Colon (tissue), 2 donors: Measurements from ENCODE around the gene ZMYND11.
"Not testable (repeated sequence)": the region's sequence is repeated elsewhere in the genome, so short reads cannot be mapped to it uniquely, and the experiment has no call there.

Experiments used
- FAIRE-seq: peaks from 2 replicates; lab custom pipeline; 2012; peaks lifted over from hg19 to GRCh38; lab: Jason Lieb, UNC
- donor health status: control.
- donor health status: control.

The ZMYND11 gene

DNA sequence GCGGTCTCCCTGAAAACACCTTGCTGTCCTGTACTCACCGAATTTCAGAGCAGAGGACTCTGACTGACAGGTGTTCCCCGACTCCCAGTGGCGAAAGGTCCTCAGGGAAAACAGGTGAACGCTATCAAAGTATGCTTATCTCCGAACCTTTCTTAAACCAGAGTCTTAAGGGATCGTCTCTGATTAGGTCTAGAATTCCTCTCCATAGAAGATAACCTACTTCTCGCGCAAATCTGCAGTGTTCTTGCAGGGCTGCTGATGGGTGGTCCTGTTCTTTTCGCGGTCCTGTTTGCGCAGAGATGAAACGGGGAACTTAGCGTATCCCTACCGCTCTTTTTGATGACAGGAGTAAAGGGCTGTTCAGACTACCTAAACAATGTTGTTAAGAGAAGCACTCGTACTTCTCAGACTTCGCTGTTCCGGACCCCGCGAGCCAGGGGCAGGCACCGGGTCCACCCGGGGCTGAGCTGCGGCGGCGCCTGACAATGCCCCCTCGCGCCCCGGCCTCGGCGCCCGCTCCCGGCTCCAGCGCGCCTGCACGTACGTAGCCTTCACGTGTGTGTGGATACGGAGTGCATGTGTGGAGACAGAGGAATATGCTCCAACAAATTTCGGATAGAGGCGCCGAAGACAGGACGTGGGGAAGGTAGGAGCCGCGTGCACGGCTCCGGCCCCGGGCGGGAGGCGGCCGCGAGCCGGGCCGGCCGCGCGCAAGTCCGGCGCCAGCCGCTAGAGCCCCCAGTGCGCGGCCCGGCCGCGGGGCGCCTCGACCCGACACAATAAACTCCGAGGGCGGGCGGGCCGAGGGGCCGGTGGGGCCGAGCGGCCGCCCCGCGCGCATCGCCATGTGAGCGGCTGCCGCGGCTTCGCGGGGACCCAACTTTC, 766 bp upstream of the ZMYND11 start:
- FAIRE-seq, result no peak

DNA sequence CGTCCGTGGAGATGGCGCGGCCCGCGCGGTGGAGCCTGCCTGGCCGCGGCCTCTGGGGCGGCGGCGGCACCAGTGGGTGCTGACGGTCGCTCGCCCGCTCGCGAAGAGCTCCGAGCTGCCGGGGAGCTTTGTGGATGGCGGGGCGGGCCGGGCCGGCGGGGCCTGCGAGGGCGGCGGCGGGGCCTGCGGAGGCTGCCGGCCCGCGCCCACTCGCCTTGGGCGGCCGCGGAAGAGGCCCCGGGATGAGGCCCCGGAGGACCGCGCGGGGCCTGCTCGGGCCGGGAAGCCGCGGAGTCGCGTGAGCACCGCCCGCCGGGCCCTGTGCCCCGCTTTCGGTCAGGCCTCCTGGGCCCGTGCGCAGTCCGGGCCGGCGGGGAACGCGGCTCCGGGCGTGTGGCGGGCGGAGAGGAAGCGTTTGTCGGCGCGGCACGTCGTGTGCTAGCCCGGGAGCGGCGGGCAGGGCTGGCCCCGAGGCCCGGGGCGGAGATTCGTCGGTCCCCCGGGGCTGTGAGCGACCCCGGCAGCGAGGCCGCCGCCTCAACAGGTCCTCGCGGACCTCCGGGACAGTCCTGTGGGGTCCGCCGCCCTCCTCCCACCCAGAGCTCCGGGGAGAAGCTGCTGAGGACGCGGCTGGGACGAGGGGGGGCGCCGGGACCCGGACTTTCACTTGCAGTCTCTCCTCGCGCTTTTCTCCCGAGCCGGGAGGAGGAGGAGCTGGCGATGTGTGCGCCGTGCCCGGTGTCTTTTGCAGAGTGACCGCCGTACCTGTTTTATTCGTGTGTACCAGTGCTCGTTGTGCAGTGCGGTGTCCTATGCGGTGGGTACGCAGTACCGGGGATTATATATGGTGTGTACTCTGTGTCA, 578 bp downstream of the ZMYND11 start:
- no peak for FAIRE-seq

DNA sequence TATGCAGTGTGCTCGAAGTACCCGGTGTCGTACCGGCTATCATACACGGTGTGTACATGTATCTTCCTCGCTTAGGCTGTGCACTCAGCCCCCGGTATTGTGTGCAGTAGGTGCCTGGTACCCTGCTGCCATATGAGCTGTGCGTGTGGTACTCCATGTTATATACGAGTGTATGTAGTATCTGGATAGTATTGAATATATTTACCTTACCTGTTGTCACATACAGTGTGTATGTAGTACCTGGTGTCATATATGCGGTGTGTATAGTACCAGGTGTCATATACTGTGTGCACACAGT, 1.2 kb downstream of the ZMYND11 start:
- FAIRE-seq, result no peak

DNA sequence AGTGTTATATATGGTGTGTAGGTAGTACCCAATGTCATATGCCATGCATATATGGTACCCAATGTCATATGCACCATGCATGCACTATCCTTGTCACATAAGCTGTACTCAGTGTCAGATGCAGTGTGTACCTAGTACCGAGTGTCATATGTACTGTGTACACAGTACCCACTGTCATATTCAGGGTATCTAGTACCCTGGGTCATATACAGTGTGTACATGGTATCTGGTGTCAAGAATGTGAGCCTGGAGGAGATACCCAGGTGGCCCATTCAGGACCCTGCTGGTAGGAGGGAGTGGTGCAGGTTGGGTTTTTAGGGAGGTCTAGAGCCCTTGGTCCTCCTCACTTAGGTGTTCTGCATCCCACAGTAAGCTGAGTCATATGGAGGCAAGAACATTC, 1.8 kb downstream of the ZMYND11 start:
- FAIRE-seq, result no peak

DNA sequence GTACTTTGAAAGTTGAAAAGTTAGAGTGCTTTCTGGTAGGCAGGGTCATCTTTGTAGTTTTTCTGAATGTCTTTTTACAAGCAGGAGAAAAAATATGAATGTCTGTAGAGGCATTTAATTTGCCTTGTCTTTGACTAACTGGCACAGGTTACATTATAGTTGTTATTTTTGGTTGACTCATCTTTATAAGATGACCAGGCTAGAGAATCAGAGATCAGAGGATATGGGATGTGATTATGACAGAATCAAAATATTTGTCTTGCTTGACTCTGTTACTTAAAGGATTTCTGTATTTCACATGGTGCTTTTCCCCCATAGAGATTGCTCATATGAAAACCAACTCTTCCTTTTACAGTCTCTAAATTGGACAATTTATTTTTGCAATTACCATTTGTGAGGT, 2.4 kb downstream of the ZMYND11 start:
- no peak for FAIRE-seq

DNA sequence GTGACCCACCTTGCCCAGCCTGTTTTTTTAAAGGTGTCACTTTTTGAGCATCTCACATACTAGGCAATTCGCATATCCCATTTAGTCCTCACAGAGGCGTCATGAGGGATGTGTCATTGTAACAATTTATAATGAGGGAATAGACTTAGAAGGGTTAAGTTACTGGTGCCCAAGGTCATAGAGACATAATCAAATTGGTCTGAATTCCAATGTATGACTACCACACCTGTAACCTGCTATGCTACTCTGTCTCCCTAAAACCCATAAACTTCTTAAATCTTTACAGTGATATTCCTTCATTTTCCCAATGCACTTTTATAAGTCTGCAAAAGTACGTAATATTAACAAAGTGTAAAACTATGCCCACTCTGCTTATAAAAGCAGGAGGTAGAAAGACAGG, 7.1 kb downstream of the ZMYND11 start:
- FAIRE-seq, result no peak

DNA sequence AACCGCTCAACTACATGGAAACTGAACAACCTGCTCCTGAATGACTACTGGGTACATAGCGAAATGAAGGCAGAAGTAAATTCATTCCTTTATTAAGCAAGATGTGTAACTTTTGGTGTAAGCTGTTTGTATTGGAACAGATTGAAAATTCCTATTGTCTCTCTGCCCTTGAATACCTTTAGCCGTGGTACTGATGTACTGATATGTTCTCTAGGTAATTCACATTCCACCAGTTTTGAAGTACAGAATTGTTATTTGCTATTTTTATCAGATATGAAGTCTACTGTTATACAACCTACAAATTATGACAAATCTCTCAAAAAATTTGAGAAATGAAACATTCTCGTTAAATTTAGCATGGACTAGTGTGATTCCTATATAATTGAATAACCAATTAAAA, 17.7 kb downstream of the ZMYND11 start:
- no peak for FAIRE-seq

DNA sequence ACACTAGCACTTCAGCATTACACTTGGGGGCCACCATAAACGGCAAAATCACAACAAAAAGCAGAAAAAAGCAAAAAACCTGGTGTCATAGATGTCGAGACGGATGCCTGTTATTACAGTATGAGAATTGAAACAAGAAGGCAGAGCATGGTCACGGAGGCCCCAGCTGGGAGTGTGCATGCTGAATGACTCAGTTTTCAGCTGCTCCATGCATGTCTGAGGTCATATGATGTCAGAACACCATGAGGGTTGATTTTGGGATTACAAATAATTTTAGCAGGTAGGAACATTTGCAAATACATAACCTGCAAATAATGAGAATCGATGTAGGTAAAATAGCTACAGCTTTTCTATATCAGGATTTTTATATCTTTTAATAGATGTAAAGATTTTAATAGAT, 19.1 kb downstream of the ZMYND11 start:
- FAIRE-seq, result no peak

DNA sequence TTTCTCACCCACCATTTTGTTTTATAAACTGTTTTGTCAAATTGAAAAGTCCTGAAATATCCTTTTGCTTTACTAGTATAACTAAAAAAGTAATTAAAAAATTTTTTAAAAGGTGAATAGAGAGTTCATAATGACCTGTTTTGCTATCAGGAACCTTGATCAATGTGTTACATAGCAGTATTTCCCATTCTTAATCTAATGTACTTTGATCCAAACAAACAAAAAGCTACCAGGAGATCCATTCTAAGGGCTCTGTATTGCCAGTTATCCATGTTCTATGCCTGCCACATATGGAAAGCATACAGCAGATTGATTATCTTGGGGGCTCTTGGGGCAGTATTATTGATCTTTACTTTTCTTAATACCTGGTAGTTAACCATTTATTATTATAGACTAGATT, 32.1 kb downstream of the ZMYND11 start:
- no peak for FAIRE-seq

DNA sequence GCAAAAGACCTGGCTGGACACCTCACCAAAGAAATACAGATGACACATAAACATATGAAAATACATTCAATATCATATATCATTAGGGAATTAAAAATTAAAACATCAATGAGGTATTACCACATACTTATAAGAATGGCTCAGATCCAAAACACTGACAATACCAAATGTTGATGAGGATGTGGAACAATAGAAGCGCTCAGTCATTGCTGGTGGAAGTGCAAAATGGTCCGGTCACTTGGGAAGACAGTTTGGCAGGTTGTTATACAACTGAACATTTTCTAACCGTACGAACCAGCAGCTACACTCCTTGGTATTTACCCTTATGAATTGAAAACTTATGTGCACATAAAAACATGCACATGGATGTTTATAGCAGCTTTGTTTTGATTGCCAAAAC, 38.5 kb downstream of the ZMYND11 start:
- FAIRE-seq, result no peak

DNA sequence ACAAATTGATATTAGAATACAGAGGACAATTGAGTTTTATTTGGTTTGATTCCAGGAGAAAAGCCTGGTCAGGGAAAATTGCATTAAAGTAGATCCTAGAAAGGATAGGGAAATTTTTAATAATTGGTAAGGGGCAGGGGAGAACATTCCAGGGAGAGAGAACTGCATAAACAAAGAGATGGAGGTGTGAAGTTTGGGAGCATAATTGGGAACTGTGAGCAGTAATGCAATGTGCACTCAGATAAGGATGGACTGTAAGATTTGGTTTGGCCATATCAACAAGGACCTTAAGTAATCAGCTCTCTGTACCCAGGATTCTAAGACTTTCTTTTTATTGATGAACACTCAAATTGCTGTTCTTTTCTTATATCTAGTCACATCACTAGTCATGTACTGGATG, 41.4 kb downstream of the ZMYND11 start:
- no peak for FAIRE-seq

DNA sequence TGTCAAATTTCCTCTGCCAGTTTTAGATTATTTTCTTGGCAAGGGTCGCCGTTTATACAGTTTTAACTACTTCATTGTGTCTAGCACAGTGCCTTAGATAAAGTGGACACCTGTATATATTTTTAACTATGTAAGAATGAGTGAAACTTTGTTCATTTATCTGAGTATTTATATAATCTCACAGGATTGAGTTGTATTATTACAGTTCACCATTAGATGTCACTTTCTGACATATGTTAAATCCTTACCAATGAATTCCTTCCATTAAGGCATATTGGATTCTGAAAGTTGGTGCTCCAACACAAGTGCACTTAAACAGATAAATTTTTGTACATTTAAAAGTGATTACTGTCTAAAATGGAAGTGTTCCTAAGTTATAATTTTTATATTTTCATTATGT, 43.0 kb downstream of the ZMYND11 start:
- FAIRE-seq, result no peak

DNA sequence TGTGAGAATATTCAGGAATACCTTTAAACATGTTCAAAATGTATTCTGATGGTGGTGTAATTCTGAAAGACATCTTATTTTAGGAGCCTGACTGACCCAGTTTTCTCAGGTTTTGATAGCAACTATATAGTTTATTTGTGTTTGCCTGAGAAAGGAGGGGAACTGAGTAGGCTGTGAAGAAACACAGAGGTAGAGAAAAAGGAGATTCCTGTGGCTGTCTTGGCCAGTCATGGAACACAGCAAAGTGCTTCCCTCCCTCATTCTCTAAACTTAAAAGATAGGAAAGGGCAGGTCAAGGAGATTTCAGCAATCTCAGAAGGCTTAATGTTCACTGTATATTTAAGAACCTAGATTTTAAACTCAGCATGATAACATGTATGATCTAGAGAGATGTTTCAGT, 43.5 kb downstream of the ZMYND11 start:
- no peak for FAIRE-seq

DNA sequence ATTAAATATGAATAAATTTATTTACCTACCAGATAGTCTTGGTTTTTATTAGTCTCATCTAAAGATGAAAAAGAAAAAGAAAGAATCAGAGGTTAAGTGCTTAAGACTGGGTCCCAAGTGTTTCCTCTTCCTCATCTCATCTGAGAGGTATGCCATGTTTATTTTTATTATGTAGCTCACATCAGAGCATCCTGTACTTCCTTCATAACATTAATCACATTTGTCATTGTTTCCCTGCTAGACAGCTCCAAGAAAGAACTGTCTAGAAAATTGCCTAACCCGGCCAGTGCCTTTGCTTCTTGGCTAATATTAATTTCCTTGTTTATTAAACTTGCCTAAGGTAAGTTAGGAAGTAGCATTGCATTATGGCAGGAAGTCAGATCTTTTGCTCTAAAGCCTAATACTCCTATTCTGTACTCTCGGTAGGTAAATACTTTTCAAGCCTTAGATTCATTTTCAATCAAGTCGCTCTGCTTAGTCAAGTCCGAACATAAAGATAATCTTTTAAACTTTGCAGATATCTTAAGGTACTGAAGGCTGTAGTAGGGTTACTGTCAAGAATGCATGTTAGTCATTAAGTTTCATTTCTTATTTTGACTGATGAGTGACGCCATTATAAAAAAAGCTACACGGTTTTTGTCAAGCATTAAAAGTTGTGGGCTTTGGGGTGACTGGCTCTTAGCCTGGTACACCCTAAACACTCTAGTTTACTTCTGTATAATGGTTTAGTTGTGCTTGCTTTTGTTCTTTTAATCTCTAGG, 47.4 kb downstream of the ZMYND11 start:
- no peak for FAIRE-seq

DNA sequence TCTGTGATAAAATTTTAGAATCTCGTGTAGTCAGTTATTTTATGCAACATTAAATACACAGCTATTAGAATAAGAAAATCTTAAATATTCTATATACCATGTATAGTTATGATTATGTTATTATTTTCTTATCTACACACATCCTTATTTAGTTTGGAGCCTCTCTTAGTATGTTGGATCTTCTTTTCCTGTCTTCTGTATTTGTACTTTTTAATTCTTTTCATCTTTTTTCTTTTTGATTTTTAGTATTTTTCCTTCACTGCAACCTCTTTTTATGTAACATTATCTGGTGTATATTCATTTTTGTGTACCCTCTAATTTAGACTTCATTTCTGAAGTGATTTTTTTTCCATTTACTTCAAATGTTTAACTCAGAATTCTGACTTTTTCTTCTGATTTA, 48.9 kb downstream of the ZMYND11 start:
- no peak for FAIRE-seq

DNA sequence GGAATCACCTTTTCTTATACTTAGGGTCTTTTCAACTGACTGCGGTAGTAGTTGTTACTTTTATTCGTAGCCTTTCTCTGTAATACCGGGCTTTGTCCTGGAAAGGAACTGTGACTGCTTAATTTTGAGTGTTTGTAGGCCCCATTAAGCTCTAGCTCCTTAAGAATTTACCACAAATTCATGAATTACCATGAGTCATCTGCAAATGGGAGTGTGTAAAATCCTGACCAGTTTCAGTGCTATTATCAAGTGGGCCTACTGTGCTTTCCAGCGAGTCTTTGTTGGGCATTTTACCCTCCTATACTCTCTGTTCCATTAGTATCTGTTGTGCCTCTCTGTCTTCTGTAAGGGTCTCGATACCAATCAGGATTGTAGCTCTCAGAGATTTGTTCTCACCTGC, 49.7 kb downstream of the ZMYND11 start:
- FAIRE-seq, result no peak

DNA sequence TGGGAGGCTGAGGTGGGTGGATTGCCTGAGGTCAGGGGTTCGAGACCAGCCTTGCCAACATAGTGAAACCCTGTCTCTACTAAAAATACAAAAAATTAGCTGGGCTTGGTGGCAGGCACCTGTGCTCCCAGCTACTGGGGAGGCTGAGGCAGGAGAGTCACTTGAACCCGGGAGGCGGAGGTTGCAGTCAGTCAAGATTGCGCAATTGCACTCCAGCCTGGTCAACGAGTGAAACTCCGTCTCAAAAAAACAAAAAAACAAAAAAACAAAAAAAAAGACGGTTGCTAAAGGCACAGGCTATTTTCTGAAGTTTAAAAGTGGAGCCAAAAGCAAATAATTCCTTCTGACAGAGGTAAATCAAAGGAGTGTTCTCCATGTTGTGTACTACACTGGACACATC, 50.3 kb downstream of the ZMYND11 start:
- not testable (repeated sequence) for FAIRE-seq

DNA sequence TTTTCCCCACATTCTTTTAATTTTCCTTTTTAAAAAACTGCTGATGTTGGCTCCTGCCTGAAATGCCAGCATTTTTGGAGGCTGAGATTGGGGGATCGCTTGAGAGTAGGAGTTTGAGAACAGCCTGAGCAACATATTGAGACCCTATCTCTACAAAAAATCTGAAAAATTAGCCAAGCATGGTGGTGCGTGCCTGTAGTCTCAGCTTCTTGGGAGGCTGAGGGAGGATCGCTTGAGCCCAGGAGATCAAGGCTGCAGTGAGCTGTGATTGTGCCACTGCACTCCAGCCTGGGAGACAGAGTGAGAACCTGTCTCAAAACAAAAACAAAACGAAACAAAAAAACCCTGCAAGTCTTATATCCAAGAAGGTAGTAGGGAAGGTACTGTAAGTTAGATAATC, 51.7 kb downstream of the ZMYND11 start:
- FAIRE-seq, result no peak

DNA sequence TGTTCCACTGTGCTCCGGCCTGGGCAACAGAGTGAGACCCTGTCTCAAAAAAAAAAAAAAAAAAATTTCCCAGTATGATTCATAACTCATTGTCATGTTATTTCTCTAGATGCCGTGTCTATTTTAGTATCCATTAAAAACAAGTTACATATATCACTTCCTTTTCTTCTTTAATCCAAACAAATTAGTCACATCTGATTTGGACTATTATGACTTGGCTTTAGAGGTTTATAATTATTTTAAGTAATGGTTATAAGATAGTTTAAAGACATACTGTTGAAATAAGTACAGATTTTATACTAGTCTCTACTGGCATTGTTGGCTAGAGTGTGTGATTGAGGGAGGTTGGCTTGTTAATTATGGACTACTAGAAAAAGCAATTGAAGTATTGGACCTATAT, 53.3 kb downstream of the ZMYND11 start:
- no peak for FAIRE-seq

DNA sequence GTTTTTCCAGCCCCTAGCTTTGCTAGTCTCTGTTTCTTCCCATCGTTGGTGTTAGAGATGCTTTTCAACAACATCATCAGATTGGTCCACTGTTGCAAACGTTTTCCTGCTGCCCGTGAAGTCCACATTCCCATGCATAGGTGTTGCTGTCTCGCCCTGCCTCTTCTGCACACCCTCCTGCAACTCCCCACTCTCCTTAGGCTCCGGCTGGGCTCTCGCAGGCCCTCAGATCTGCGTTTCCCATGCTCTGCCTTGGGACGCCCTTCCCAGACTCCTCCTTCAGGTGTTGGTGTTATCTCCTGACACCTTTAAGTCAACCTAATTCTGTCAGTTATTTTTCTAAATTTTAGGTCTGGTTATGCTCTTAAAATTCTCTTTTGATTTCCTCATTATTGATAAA, 55.0 kb downstream of the ZMYND11 start:
- FAIRE-seq, result no peak

DNA sequence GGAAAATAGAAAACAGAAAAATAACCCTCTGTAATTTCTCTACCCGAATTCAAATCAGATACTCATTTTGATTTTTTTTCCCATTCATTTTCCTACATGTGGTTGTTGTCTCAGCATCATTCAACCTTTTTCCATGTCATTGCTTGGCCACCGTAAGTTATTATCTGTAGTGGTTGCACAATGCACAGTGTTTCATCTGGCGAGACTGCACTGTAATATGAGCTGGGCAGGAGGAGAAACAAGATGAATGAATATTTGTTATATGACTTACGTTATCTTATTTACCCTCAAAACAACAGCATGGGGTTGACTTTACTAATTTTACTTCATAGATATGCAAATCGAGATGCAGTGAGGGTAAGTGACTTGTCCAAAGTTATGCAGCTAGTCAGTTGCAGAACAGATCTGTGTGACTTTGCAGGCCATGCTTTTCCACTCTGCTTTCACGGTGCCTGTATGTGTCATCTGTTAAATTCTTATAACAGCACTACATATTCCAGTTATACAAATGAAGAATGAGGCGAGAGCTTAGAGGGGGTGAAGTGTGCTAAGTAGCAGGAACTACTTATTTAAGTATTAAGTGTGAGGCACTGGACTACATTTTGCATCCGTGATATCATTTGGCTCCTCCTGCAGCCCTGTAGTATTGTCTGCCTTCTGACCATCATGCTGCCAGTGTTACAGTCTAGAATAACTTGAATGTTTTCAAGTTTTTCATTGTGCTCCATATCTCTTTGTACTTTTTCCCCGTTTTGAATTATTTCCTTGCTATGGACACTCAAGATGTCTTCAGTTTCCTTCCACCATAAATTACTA, 56.7 kb downstream of the ZMYND11 start:
- no peak for FAIRE-seq

DNA sequence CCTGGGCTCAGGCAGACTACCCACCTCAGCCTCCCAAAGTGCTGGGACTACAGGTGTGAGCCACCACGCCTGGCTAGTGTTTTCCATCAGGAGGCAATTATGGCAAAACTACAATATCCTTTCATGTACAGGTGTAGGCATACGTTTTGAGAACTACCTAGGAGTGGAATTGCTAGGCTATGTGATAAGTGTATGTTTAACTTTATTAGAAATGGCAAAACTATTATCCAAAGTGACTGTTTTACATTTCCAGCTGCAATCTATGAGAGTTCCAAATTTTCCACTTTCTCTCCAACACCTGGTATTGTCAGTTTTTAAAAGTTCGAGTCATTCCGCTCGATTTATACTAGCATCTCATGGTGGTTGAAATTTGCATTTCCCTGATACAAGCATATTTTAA, 59.0 kb downstream of the ZMYND11 start:
- FAIRE-seq, result no peak
